ENCODE measurements around the gene PRKG1.
A peak's percentile ranks its signal among the peaks of the same experiment; 100 is the strongest.

Gene PRKG1

DNA sequence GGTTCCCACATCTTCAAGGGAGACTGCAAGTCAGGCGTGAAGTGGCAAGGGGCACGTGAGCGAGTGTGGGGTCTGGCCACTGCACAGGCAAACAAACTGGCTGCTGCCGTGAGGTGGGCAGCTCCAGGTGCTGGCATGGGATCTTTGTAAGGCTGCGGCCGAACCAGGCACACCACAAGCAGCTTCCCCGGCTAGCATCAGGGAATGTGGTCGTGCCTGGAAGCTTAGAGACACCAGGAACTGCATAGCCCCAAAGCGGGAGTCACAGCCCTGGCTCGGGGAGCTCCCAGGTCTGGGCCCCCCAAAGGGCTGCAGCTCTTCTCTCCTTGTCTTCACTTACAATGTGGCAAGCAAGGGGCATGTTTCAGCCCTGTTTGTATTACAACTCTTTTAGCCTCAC, 988.9 kb downstream of the PRKG1 start:
- no peak for DNase-seq (ENCODE audit: low spot score)

- no peak for DNase-seq (ENCODE audit: low spot score)
Observed at GRCh38 chr10:52064084-52064845, 990.0 kb downstream of the PRKG1 start.

DNA sequence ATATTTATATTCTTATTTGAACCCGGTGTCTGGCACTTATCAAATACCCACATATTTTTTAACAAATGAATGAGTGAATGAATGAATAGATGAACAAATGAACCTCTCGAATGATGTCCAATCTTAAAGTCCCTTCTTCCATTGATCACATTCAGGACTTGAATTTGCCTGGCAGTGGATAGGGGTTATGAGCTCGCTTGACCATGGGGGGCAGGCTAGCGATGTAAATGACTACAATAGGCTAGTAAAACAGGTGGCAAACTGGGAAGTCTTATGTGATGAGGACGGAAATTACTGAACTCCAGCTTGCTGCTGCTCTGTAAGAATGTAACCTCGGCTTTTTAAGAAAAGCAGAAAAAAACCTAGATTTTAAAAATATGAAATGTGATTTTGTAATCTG, 992.1 kb downstream of the PRKG1 start:
- no peak for DNase-seq (ENCODE audit: low spot score)

- no peak for DNase-seq (ENCODE audit: low spot score)
Observed at GRCh38 chr10:52068485-52068884, 994.2 kb downstream of the PRKG1 start.

DNA sequence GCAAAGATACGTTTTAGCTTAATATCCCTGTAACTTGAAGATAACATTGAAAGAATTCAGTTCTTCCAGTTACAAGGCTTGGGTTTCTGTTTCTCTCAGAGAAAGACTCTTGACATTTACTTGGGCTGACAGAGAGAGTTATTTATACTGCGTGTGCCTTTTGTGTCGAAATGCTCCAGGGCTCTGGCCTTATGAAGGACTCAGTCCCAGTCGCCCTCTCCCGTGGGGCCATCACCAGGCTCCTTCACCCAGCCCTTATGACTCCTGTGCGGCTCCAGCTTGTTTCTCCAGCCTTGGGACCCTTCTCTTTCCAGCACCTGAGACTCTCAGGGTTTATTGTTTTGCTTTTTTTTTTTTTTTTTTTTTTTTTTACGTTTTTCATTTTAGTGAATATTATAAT, 997.5 kb downstream of the PRKG1 start:
- peak; percentile 8 for DNase-seq (ENCODE audit: low spot score)

DNA sequence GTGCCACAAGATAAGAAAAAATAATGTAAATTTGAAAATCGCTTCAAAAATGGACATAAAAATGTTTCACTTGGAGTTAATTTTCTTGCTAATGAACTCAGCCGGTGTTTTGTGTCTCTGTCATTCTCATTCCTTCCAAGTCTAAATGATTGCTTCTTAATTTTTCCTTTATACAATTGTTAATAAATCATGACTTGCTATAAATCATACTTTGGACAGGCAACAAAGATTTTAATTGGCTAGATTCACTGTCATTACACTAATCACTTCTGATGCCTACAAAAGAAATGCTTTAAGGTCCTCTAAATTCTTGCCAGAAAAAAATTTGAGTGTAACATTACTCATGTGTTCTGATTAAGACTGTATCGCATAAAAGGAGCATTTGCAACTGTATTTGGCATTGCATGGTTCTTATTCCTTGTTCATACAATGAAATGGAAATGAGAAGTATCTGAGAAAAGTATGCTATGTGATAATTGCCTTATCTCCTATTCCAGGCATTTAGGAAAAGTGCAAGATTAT, 1000.3 kb downstream of the PRKG1 start:
- no peak for DNase-seq (ENCODE audit: low spot score)

GRCh38 chr10:52077814-52078213, 1003.5 kb downstream of the PRKG1 start:
- DNase-seq (ENCODE audit: low spot score), result no peak

GRCh38 chr10:52078397-52078937, 1004.2 kb downstream of the PRKG1 start:
- DNase-seq (ENCODE audit: low spot score), result no peak

- DNase-seq (ENCODE audit: low spot score), result no peak
Observed at GRCh38 chr10:52082307-52082706, 1008.0 kb downstream of the PRKG1 start.

GRCh38 chr10:52083422-52083821, 1009.1 kb downstream of the PRKG1 start:
- DNase-seq (ENCODE audit: low spot score), result no peak

GRCh38 chr10:52092390-52092789, 1018.1 kb downstream of the PRKG1 start:
- no peak for DNase-seq (ENCODE audit: low spot score)

GRCh38 chr10:52098130-52098529, 1023.8 kb downstream of the PRKG1 start:
- DNase-seq (ENCODE audit: low spot score), result no peak

GRCh38 chr10:52099026-52099600, 1024.8 kb downstream of the PRKG1 start:
- DNase-seq (ENCODE audit: low spot score), result no peak

GRCh38 chr10:52100011-52100547, 1025.8 kb downstream of the PRKG1 start:
- no peak for DNase-seq (ENCODE audit: low spot score)

DNA sequence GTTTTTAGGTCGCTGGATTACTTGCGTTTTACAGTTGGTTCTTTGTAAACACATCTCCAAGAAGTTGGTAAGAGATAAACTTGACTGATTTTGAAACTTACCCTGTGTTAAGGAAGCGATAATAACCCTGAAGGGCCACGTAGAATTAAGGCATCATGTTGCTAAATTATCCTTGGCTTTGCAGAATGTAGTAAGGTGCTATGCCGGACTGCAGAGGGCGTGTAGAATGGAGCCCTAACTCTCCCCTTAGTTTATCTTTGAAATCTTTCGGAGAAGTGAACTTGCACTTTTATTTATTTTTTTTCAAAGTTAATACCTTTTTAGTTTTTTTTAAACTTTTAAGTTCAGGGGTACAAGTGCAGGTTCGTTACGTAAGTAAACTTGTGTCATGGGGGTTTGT, 1031.0 kb downstream of the PRKG1 start:
- no peak for DNase-seq (ENCODE audit: low spot score)

GRCh38 chr10:52106011-52106410, 1031.7 kb downstream of the PRKG1 start:
- DNase-seq (ENCODE audit: low spot score), result no peak

- DNase-seq (ENCODE audit: low spot score), result no peak
Observed at GRCh38 chr10:52106899-52107298, 1032.6 kb downstream of the PRKG1 start.

DNA sequence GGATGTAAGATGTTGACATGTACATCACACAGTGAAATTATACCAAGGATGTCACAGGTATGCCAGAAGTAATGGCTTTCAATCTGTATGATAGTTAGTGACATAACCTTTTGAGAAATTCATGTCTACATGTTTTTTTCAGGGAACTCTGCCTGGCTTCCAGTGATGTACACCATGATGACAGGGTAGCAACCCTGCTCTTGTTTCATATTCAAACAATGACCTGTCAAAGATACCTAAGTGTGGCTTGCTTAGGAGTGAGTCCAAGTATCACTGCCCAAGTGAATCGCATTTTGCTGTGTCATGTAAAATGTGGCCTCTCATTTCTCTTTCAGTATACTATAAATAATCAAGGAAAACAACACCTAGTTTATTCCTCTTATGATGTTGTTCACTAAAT, 1033.9 kb downstream of the PRKG1 start:
- DNase-seq (ENCODE audit: low spot score), result no peak

- DNase-seq (ENCODE audit: low spot score), result no peak
Observed at GRCh38 chr10:52110576-52110975, 1036.3 kb downstream of the PRKG1 start.

GRCh38 chr10:52111101-52111891, 1037.0 kb downstream of the PRKG1 start:
- DNase-seq (ENCODE audit: low spot score), result no peak

GRCh38 chr10:52115823-52116222, 1041.5 kb downstream of the PRKG1 start:
- DNase-seq (ENCODE audit: low spot score), result peak; percentile 2

DNA sequence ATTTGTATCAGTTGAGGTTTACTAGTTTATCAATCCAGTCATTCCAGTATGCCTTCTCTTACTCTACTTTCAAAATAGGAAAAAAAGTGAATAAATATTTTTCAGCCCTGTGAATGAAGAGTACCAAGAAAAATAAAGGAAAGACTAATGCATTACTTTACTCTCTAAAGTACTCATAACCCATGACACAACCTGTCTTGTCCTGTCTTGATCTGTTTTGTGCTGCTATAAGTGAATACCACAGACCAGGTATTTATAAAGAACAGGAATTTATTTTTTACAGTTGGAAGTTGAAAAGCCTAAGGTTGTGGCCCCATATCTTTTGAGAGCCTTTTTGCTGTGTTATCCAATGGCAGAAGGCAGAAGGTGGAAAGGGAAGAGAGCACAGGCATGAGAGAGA, 1045.2 kb downstream of the PRKG1 start:
- DNase-seq (ENCODE audit: low spot score), result no peak
